Parathyroid adenoma (tissue), 2 donors: ENCODE measurements around the gene ANKRD13A.

Experiments used
- H2AFZ ChIP-seq: fragments of 300-600 bp; sonication (generic); one replicate; pipeline ENCODE4 v1.7.0; 2017; ENCODE audit warnings: antibody characterized with exemption, mild to moderate bottlenecking
- H3K27ac ChIP-seq: fragments of 300-600 bp; sonication (generic); one replicate; pipeline ENCODE4 v1.7.0; 2017
- H3K27me3 ChIP-seq: fragments of 300-600 bp; sonication (generic); one replicate; pipeline ENCODE4 v1.7.0; 2017; ENCODE audit warnings: low read length; ENCODE audit not compliant: control insufficient read depth, insufficient read depth
- H3K36me3 ChIP-seq: fragments of 300-600 bp; sonication (generic); one replicate; pipeline ENCODE4 v1.7.0; 2017; ENCODE audit warnings: low read length; ENCODE audit not compliant: control insufficient read depth, insufficient read depth
- H3K4me1 ChIP-seq: fragments of 300-600 bp; sonication (generic); one replicate; pipeline ENCODE4 v1.7.0; 2017; ENCODE audit warnings: control low read depth
- H3K4me2 ChIP-seq: fragments of 300-600 bp; sonication (generic); one replicate; pipeline ENCODE4 v1.7.0; 2017; ENCODE audit warnings: low read length
- H3K4me3 ChIP-seq: fragments of 300-600 bp; sonication (generic); one replicate; pipeline ENCODE4 v1.7.0; 2017; ENCODE audit warnings: low read depth, low read length
- H3K79me2 ChIP-seq: fragments of 300-600 bp; sonication (generic); one replicate; pipeline ENCODE4 v1.7.0; 2017; ENCODE audit warnings: control low read depth
- H3K9ac ChIP-seq: fragments of 300-600 bp; sonication (generic); one replicate; pipeline ENCODE4 v1.7.0; 2017; ENCODE audit warnings: mild to moderate bottlenecking
- H3K9me3 ChIP-seq: fragments of 300-600 bp; sonication (generic); one replicate; pipeline ENCODE4 v1.7.0; 2017; ENCODE audit warnings: low read length; ENCODE audit not compliant: control insufficient read depth
- TF ChIP-seq, protein P1 (sequence below): fragments of 300-600 bp; sonication (generic); IDR thresholded peaks from one replicate; pipeline ENCODE4 v1.7.0; 2017; ENCODE audit warnings: antibody characterized with exemption, mild to moderate bottlenecking
- donor health status: primary hyperparathyroidism.

ANKRD13A gene

DNA sequence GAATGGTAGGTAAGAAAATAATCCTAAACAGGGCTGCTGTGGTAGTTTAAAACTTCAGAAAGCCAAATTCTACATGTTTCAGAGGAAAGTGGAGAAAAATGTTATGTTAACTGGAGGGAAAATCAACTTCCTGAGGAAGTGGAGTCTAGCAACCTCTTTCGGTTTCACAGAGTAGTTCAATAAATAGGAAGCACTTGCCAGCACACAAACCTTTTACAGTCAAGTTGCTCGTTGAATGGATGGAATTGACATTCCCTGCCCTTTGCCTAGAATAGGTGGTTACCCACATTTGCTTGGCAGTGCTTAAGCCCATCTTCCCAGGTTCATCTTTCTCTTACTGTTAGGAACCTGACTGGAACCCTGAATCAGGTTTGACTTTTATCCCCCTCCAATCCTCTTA lies 15.9 kb downstream of the ANKRD13A start:
- Histone ChIP-seq H3K4me3 (no peak overlapping the region), H3K4me2 (no peak overlapping the region), H2AFZ (no peak overlapping the region), H3K4me1 (no peaks in the 10 kb centered on the region), H3K79me2 (no peaks in the 10 kb centered on the region), H3K27ac (no peak overlapping the region), H3K9ac (no peak overlapping the region), H3K27me3 (no peaks in the 10 kb centered on the region), H3K9me3 (no peaks in the 10 kb centered on the region), H3K36me3 (no peaks in the 10 kb centered on the region)
- TF ChIP-seq, protein P1, sequence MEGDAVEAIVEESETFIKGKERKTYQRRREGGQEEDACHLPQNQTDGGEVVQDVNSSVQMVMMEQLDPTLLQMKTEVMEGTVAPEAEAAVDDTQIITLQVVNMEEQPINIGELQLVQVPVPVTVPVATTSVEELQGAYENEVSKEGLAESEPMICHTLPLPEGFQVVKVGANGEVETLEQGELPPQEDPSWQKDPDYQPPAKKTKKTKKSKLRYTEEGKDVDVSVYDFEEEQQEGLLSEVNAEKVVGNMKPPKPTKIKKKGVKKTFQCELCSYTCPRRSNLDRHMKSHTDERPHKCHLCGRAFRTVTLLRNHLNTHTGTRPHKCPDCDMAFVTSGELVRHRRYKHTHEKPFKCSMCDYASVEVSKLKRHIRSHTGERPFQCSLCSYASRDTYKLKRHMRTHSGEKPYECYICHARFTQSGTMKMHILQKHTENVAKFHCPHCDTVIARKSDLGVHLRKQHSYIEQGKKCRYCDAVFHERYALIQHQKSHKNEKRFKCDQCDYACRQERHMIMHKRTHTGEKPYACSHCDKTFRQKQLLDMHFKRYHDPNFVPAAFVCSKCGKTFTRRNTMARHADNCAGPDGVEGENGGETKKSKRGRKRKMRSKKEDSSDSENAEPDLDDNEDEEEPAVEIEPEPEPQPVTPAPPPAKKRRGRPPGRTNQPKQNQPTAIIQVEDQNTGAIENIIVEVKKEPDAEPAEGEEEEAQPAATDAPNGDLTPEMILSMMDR, result no peak

- Histone ChIP-seq H3K27ac (no peak overlapping the region), H2AFZ (no peak overlapping the region), H3K79me2 (no peaks in the 10 kb centered on the region), H3K36me3 (no peaks in the 10 kb centered on the region), H3K27me3 (no peaks in the 10 kb centered on the region), H3K9ac (no peak overlapping the region), H3K4me1 (no peaks in the 10 kb centered on the region), H3K4me3 (no peak overlapping the region), H3K4me2 (no peak overlapping the region), H3K9me3 (no peaks in the 10 kb centered on the region)
- TF ChIP-seq, protein P1, result no peak
These were observed 21.7 kb downstream of the ANKRD13A start for GRCh38 chr12:110020956-110021355.

DNA sequence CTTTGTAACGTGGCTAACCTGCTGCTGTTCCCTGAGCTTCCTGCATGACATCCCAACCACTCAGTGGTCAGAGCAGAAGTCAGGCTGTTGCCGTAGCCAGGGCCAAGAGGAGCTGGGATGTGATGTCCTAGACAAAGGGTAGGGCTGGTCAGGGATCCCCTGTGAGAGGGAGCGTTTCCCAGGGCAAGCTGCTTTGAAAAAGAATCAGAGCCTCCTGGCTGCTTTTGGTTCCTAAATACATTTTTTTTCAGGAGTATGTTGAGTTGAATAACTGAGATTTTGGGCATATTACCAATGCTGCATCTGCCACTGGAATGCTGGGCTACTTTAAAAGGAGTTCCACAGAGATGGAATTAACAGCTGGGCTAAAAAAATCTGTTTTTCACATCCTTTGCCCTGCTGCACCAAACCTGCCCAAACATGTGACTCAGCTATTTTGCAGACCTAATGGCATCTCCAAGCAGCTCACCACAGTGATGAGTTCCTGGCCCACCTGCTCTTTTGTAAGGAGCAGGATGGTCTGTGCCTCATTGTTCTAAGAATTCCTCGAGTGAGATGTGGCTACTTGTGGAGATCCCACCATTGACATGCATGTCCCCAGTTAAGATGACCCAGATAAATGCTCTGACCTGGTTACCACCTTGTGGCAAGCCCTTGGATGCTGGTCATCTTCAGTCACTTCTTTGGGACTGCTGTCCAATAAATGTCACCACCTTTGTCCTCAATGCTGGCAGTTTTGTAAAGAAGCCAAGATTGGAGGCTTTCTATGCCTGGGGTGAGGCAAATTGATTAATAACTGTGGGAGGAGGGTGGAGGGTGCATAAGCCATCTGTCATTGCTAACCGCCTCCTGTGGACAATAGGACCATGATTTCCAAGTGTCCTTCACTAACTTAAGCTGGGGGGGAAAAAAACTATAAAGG lies 24.1 kb downstream of the ANKRD13A start:
- Histone ChIP-seq H3K27me3 (no peaks in the 10 kb centered on the region), H3K36me3 (no peaks in the 10 kb centered on the region), H3K4me2 (no peak overlapping the region), H3K4me1 (no peaks in the 10 kb centered on the region), H3K4me3 (no peak overlapping the region), H3K9ac (no peak overlapping the region), H2AFZ (no peak overlapping the region), H3K27ac (no peak overlapping the region), H3K9me3 (no peaks in the 10 kb centered on the region), H3K79me2 (no peaks in the 10 kb centered on the region)
- TF ChIP-seq, protein P1, result no peak

GRCh38 chr12:110024051-110024450 lies 24.8 kb downstream of the ANKRD13A start:
- H3K27me3 ChIP-seq, result no peaks in the 10 kb centered on the region
- H3K36me3 ChIP-seq, result no peaks in the 10 kb centered on the region
- no peak overlapping the region for H3K9ac ChIP-seq
- H3K79me2 ChIP-seq, result no peaks in the 10 kb centered on the region
- H2AFZ ChIP-seq, result no peak overlapping the region
- no peaks in the 10 kb centered on the region for H3K4me1 ChIP-seq
- TF ChIP-seq, protein P1, result no peak
- no peak overlapping the region for H3K27ac ChIP-seq
- no peak overlapping the region for H3K4me2 ChIP-seq
- no peaks in the 10 kb centered on the region for H3K9me3 ChIP-seq
- no peak overlapping the region for H3K4me3 ChIP-seq

- no peaks in the 10 kb centered on the region for H3K36me3 ChIP-seq
- no peak overlapping the region for H3K27ac ChIP-seq
- TF ChIP-seq, protein P1, result no peak
- H3K9me3 ChIP-seq, result no peaks in the 10 kb centered on the region
- no peak overlapping the region for H3K4me3 ChIP-seq
- no peak overlapping the region for H3K4me2 ChIP-seq
- no peaks in the 10 kb centered on the region for H3K27me3 ChIP-seq
- H3K79me2 ChIP-seq, result no peaks in the 10 kb centered on the region
- H3K9ac ChIP-seq, result no peak overlapping the region
- H2AFZ ChIP-seq, result no peak overlapping the region
- H3K4me1 ChIP-seq, result no peaks in the 10 kb centered on the region
These were observed 29.1 kb downstream of the ANKRD13A start for GRCh38 chr12:110028323-110028722.
